GM18909 (cell line): ENCODE measurements around the gene CCND2.

Experiments
- ATAC-seq: cut with Tn5 transposase; IDR thresholded peaks from one replicate; pipeline ENCODE4 v1.9.1; 2021; ENCODE audit warnings: mild to moderate bottlenecking; ENCODE audit not compliant: unreplicated experiment, poor library complexity

The CCND2 gene

GRCh38 chr12:4252601-4253000, 21.0 kb upstream of the CCND2 start:
- ATAC-seq: no peak

GRCh38 chr12:4256043-4256826, 17.3 kb upstream of the CCND2 start:
- no peak for ATAC-seq

GRCh38 chr12:4257442-4257841, 16.1 kb upstream of the CCND2 start:
- ATAC-seq: no peak

- no peak for ATAC-seq
Measured at GRCh38 chr12:4259099-4259498, 14.5 kb upstream of the CCND2 start.

GRCh38 chr12:4261655-4262054, 11.9 kb upstream of the CCND2 start:
- ATAC-seq: no peak

- ATAC-seq: no peak
Measured at GRCh38 chr12:4265280-4265679, 8.3 kb upstream of the CCND2 start.

GRCh38 chr12:4266990-4267389, 6.6 kb upstream of the CCND2 start:
- no peak for ATAC-seq

GRCh38 chr12:4267704-4268328, 5.7 kb upstream of the CCND2 start:
- no peak for ATAC-seq

- ATAC-seq: no peak
Measured at GRCh38 chr12:4268329-4269181, 5.0 kb upstream of the CCND2 start.

- ATAC-seq: no peak
Measured at GRCh38 chr12:4269279-4269991, 4.1 kb upstream of the CCND2 start.

- no peak for ATAC-seq
Measured at GRCh38 chr12:4270016-4270830, 3.3 kb upstream of the CCND2 start.

GRCh38 chr12:4270831-4271716, 2.5 kb upstream of the CCND2 start:
- ATAC-seq: no peak

- peak; percentile 57 for ATAC-seq
Measured at GRCh38 chr12:4271717-4272423, 1.7 kb upstream of the CCND2 start.

GRCh38 chr12:4272424-4273272, 914 bp upstream of the CCND2 start:
- ATAC-seq: peak; percentile 3

- no peak for ATAC-seq
Measured at GRCh38 chr12:4273273-4273651, 300 bp upstream of the CCND2 start.

- ATAC-seq: no peak
Measured at GRCh38 chr12:4274396-4275015, 944 bp downstream of the CCND2 start.
